ENCODE data around the gene TCP11.

Gene TCP11

DNA sequence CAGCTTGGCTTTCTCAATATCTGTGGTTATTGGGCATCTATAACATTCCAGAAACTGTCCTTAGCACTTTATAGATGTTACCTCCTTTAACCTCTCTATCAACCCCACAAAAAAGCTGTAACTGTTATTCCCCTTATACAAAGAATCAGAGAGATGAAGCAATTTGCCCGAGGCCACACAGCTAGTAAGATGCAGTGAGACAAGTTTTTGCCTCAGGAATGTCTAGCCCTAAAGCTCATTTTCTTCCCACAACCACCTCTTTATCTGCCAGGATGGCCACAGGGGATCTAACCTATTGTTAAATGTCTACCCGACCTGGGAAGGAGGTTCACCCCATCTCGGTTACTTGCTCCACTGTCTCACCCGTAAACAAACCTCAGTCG, 31.9 kb upstream of the TCP11 start:
- no peaks in the 10 kb centered on the region; the same call in 1 of the 2 replicates for H3K27me3 ChIP-seq (ENCODE audit: insufficient read depth, low read depth)
- TF ChIP-seq, protein P1, sequence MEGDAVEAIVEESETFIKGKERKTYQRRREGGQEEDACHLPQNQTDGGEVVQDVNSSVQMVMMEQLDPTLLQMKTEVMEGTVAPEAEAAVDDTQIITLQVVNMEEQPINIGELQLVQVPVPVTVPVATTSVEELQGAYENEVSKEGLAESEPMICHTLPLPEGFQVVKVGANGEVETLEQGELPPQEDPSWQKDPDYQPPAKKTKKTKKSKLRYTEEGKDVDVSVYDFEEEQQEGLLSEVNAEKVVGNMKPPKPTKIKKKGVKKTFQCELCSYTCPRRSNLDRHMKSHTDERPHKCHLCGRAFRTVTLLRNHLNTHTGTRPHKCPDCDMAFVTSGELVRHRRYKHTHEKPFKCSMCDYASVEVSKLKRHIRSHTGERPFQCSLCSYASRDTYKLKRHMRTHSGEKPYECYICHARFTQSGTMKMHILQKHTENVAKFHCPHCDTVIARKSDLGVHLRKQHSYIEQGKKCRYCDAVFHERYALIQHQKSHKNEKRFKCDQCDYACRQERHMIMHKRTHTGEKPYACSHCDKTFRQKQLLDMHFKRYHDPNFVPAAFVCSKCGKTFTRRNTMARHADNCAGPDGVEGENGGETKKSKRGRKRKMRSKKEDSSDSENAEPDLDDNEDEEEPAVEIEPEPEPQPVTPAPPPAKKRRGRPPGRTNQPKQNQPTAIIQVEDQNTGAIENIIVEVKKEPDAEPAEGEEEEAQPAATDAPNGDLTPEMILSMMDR (conservative IDR thresholded peaks at IDR 0.05; ENCODE audit: low read depth, low read length), result no peak
- no peak overlapping the region for H3K27ac ChIP-seq
- H3K79me2 ChIP-seq (ENCODE audit: insufficient read depth, low read depth), result no peaks in the 10 kb centered on the region
- H3K4me2 ChIP-seq, result no peak overlapping the region
- no peaks in the 10 kb centered on the region for H3K36me3 ChIP-seq (ENCODE audit: insufficient read depth)
- peaks cover 1% of the 10 kb centered on the region for H3K4me1 ChIP-seq (ENCODE audit: low read depth, poor library complexity, severe bottlenecking)
- no peak overlapping the region for H2AFZ ChIP-seq (ENCODE audit: low read depth)
- no peak overlapping the region for H3K9ac ChIP-seq
- no peaks in the 10 kb centered on the region for H4K20me1 ChIP-seq (ENCODE audit: insufficient read depth)
- H3K4me3 ChIP-seq (IDR thresholded peaks at IDR 0.05; ENCODE audit: insufficient read depth, low read depth, low read length), result no peak overlapping the region

GRCh38 chr6:35170891-35171290, 29.8 kb upstream of the TCP11 start:
- Histone ChIP-seq H3K4me2 (no peak overlapping the region), H3K27ac (no peak overlapping the region), H2AFZ (ENCODE audit: low read depth) (no peak overlapping the region), H3K9ac (no peak overlapping the region), H3K4me1 (ENCODE audit: low read depth, poor library complexity, severe bottlenecking) (no peaks in the 10 kb centered on the region), H3K79me2 (ENCODE audit: insufficient read depth, low read depth) (no peaks in the 10 kb centered on the region), H4K20me1 (ENCODE audit: insufficient read depth) (no peaks in the 10 kb centered on the region), H3K27me3 (ENCODE audit: insufficient read depth, low read depth) (no peaks in the 10 kb centered on the region; the same call in 1 of the 2 replicates), H3K36me3 (ENCODE audit: insufficient read depth) (no peaks in the 10 kb centered on the region), H3K4me3 (IDR thresholded peaks at IDR 0.05; ENCODE audit: insufficient read depth, low read depth, low read length) (no peak overlapping the region)
- TF ChIP-seq, protein P1 (conservative IDR thresholded peaks at IDR 0.05; ENCODE audit: low read depth, low read length), result no peak

GRCh38 chr6:35170166-35170565, 29.0 kb upstream of the TCP11 start:
- Histone ChIP-seq H3K9ac (no peak overlapping the region), H3K36me3 (ENCODE audit: insufficient read depth) (no peaks in the 10 kb centered on the region), H2AFZ (ENCODE audit: low read depth) (no peak overlapping the region), H3K27ac (no peak overlapping the region), H3K27me3 (ENCODE audit: insufficient read depth, low read depth) (no peaks in the 10 kb centered on the region; the same call in 1 of the 2 replicates), H3K4me3 (IDR thresholded peaks at IDR 0.05; ENCODE audit: insufficient read depth, low read depth, low read length) (no peak overlapping the region), H3K4me2 (no peak overlapping the region), H3K79me2 (ENCODE audit: insufficient read depth, low read depth) (no peaks in the 10 kb centered on the region), H3K4me1 (ENCODE audit: low read depth, poor library complexity, severe bottlenecking) (no peaks in the 10 kb centered on the region), H4K20me1 (ENCODE audit: insufficient read depth) (no peaks in the 10 kb centered on the region)
- TF ChIP-seq, protein P1 (conservative IDR thresholded peaks at IDR 0.05; ENCODE audit: low read depth, low read length), result no peak

DNA sequence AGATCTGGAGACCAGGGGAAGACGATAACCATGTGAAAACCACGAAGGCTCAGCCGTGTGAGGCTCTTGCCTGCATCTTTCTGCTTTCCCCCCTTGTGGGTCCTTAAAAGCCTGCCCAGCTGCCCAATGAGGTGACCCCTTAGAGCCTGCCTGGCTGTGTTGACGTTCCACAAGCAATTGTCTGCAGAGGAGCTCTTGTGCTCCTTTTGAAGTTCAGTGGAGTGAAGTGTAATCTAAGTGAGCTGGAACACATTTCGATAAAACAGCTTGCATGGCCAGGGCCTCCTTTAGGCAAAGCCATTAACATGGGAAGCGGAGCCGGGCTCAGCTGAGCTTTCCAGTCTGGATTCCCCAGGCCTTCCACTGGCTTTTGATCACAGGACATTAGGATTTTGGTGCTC, 27.3 kb upstream of the TCP11 start:
- no peaks in the 10 kb centered on the region for H3K4me1 ChIP-seq (ENCODE audit: low read depth, poor library complexity, severe bottlenecking)
- TF ChIP-seq, protein P1 (conservative IDR thresholded peaks at IDR 0.05; ENCODE audit: low read depth, low read length), result no peak
- no peak overlapping the region for H2AFZ ChIP-seq (ENCODE audit: low read depth)
- H3K4me3 ChIP-seq (IDR thresholded peaks at IDR 0.05; ENCODE audit: insufficient read depth, low read depth, low read length), result no peak overlapping the region
- no peak overlapping the region for H3K27ac ChIP-seq
- H3K4me2 ChIP-seq, result no peak overlapping the region
- H4K20me1 ChIP-seq (ENCODE audit: insufficient read depth), result no peaks in the 10 kb centered on the region
- H3K27me3 ChIP-seq (ENCODE audit: insufficient read depth, low read depth), result no peaks in the 10 kb centered on the region; the same call in 1 of the 2 replicates
- H3K79me2 ChIP-seq (ENCODE audit: insufficient read depth, low read depth), result no peaks in the 10 kb centered on the region
- no peaks in the 10 kb centered on the region for H3K36me3 ChIP-seq (ENCODE audit: insufficient read depth)
- H3K9ac ChIP-seq, result no peak overlapping the region

Data from KMS-11 (cell line).